ENCODE results near the gene KCNQ2.

Gene KCNQ2

DNA sequence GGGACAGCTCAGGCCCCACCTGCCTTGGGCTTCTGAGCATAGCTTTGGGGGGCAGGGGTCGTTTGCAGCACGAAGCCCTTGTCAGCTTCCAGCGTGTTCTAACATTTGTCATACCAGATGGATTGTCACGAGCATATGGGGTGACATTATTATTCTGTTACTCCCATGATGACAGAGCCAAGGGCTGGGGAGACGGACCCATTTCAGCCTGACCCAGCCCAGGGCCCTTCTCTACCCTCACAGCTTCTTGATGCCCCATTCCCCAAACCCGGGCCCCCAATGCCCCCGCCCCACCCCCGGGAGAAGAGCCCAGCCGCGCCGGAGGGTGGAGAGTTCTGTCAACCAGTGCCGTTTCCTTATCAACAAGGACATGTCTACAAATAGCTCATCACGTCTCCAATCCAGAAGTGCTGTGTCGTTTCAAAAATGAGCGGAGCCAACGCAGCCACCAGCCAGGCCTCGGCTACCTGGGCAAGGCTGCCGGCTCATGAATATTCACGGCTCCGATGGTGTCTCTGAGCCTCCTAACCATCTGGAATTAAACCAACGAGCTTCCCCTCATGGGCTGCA, 101.8 kb downstream of the KCNQ2 start:
- TF ChIP-seq, protein P1, sequence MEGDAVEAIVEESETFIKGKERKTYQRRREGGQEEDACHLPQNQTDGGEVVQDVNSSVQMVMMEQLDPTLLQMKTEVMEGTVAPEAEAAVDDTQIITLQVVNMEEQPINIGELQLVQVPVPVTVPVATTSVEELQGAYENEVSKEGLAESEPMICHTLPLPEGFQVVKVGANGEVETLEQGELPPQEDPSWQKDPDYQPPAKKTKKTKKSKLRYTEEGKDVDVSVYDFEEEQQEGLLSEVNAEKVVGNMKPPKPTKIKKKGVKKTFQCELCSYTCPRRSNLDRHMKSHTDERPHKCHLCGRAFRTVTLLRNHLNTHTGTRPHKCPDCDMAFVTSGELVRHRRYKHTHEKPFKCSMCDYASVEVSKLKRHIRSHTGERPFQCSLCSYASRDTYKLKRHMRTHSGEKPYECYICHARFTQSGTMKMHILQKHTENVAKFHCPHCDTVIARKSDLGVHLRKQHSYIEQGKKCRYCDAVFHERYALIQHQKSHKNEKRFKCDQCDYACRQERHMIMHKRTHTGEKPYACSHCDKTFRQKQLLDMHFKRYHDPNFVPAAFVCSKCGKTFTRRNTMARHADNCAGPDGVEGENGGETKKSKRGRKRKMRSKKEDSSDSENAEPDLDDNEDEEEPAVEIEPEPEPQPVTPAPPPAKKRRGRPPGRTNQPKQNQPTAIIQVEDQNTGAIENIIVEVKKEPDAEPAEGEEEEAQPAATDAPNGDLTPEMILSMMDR (IDR thresholded peaks at IDR 0.05; ENCODE audit: low read depth, low read length, missing control alignments) = no peak
- in situ Hi-C loops (cut with HindIII; ENCODE audit: low sequenced_read_pairs) = no loop called here
- no peak overlapping the region for H3K4me3 ChIP-seq (ENCODE audit: low read depth, low read length)
- no peak for DNase-seq (ENCODE audit: low read depth)

DNA sequence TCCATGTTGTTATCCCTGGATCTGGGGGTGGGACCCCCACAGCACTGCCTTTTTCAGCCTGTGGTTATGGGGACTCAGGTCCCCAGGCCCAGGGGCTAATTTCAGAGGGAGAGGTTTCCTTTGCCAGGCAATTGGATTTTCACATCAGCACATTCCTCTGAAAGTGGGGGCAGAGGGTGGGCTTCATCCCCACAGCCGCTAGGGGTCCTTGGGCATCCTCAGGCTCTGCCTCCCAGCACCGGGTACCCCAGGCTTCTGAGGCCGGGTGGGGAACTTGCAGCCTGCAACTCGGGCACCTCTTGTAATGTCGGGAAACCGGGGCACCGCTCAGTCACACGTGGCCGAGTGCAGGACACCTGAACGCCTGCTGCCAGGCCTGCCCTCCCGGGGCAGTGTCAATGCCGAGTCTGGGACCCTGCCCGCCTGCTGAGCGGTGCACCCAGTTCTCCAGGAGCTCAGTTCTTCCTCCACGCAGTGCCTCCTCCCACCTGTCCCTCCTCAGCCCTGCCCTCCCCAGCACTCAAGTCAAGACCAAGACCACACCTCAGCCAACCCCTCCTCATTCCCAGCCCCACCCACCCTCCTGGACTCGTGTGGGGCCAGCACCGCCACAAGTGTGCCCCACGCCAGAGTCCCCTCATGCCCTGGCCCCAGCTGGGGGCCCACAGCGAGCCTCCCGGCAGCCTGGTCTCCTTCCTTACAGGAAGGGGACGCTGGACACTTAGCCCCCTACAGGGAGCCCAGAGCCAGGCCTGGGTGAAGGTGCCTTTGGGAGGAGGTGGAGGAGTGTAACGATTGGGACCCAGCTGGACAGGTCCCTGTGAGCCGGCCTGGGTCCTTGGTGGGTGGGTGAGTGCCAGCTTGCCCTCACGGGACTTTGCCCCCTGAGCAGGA, 102.5 kb downstream of the KCNQ2 start:
- in situ Hi-C loops (cut with HindIII; ENCODE audit: low sequenced_read_pairs) = no loop called here
- no peak overlapping the region for H3K4me3 ChIP-seq (ENCODE audit: low read depth, low read length)
- DNase-seq (ENCODE audit: low read depth) = no peak
- TF ChIP-seq, protein P1 (IDR thresholded peaks at IDR 0.05; ENCODE audit: low read depth, low read length, missing control alignments) = no peak

DNA sequence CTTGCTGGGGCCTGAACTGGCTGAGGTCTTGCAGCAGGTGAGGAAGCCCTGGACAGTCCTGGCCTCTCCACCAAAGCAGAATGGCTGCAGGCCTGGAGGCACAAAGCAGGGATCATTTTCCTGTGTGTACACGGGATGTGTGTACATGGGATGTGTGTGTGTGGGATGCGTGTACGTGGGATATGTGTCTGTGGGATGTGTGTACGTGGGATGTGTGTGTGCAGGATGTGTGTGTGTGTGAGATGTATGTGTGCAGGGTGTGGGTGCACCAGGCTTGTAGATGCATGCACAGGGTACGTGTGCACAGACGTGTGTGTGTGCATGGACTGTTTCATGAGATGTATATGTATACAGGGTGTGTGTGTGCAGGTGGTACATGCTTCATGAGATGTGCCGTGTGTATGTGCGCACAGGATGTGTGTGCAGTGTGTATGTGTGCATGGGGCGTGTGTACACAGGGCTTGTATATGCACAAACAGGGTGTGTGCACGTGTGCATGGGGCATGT, 103.4 kb downstream of the KCNQ2 start:
- no peak for DNase-seq (ENCODE audit: low read depth)
- TF ChIP-seq, protein P1 (IDR thresholded peaks at IDR 0.05; ENCODE audit: low read depth, low read length, missing control alignments) = no peak
- in situ Hi-C loops (cut with HindIII; ENCODE audit: low sequenced_read_pairs) = no loop called here
- H3K4me3 ChIP-seq (ENCODE audit: low read depth, low read length) = no peak overlapping the region

DNA sequence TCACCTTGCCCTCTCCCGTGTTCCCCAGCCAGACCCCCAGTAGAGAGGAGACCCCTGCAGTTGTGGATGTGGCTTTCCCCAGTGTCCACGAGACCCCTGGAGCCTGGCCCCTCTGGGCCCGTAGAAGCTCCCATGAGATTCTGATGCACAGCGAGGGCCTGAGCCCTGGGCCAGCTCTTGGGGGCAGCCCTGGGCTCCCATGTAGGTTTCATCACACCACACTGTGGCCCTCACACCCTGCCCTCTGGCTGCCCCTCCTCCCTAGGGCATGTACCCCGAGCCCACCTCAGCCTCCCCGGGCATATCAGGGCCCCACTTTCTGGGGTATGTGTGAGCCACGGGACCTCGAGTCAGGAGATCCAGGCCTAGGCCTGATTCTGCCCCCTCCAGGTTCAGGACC, 104.3 kb downstream of the KCNQ2 start:
- in situ Hi-C loops (cut with HindIII; ENCODE audit: low sequenced_read_pairs) = no loop called here
- DNase-seq (ENCODE audit: low read depth) = no peak
- H3K4me3 ChIP-seq (ENCODE audit: low read depth, low read length) = no peak overlapping the region
- TF ChIP-seq, protein P1 (IDR thresholded peaks at IDR 0.05; ENCODE audit: low read depth, low read length, missing control alignments) = no peak

DNA sequence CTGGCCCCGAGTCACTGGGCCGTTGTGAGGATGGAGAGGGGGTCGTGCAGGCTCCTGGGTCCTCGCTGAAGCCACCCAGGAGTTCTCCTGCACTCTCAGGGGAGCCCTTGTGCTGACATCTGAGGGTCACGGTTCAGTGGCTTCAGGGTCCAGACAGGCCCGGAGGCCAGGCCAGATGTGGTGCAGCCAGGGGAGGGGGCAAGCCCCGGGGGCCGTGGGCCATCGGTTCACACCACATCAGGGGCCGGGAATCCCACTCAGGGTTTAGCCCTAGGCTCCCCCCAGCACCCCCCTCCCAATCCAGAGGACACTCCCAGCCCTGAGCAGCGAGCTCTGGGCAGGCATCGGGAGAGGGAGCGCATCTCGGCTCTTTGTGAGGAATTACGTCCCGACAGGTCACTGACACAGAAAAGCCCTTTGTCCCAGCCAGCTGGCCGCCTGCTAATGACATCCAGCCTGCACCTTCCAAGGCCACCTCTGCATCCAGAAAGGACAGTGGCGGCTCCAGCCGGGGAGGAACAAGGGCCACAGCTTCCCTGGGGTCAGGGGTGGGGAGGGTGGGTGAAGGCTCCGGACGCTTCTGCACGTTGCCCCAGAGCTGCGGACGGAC, 104.9 kb downstream of the KCNQ2 start:
- TF ChIP-seq, protein P1 (IDR thresholded peaks at IDR 0.05; ENCODE audit: low read depth, low read length, missing control alignments) = no peak
- in situ Hi-C loops (cut with HindIII; ENCODE audit: low sequenced_read_pairs) = no loop called here
- no peak for DNase-seq (ENCODE audit: low read depth)
- H3K4me3 ChIP-seq (ENCODE audit: low read depth, low read length) = no peak overlapping the region

Data from astrocyte of the cerebellum (primary cell).